Coronary artery (tissue), 2 donors: ENCODE data around the gene ANKS1B.

Source experiments
- DNase-seq: peaks from one replicate; pipeline ENCODE4 v3.0.0-alpha.2; 2017; ENCODE audit warnings: low spot score
- H3K27ac ChIP-seq, 2 donors: fragments of 200-600 bp; sonication (generic); one replicate each; pipeline ENCODE4 v1.5.1; 2016 to 2019
- H3K4me3 ChIP-seq: fragments of 200-600 bp; sonication (generic); 2 replicates; pipeline ENCODE4 v1.5.1; 2016; ENCODE audit warnings: mild to moderate bottlenecking, moderate library complexity
- CTCF ChIP-seq: fragments of 200-600 bp; sonication (generic); IDR thresholded peaks from one replicate; pipeline ENCODE4 v1.5.1; 2019; ENCODE audit warnings: antibody characterized with exemption

The ANKS1B gene

GRCh38 chr12:99444859-99445316 lies 539.8 kb downstream of the ANKS1B start:
- Histone ChIP-seq H3K27ac (no peak overlapping the region), H3K4me3 (no peak overlapping the region)
- DNase-seq = no peak
- TF ChIP-seq CTCF = no peak

GRCh38 chr12:99442758-99443157 lies 542.0 kb downstream of the ANKS1B start:
- H3K4me3 ChIP-seq = no peak overlapping the region
- DNase-seq = no peak
- H3K27ac ChIP-seq = no peak overlapping the region
- TF ChIP-seq CTCF = no peak

GRCh38 chr12:99439399-99439798 lies 545.3 kb downstream of the ANKS1B start:
- H3K4me3 ChIP-seq = no peak overlapping the region
- no peak for TF ChIP-seq CTCF

GRCh38 chr12:99436584-99436983 lies 548.2 kb downstream of the ANKS1B start:
- no peak for DNase-seq
- no peak overlapping the region for H3K4me3 ChIP-seq
- no peak for TF ChIP-seq CTCF
- no peak overlapping the region for H3K27ac ChIP-seq

More at GRCh38 chr12:99439399-99439798, 545.3 kb downstream of the ANKS1B start:
- DNase-seq = no peak
- no peak overlapping the region for H3K27ac ChIP-seq

- TF ChIP-seq CTCF = no peak
- no peak for DNase-seq
- no peak overlapping the region for H3K4me3 ChIP-seq
- no peak overlapping the region for H3K27ac ChIP-seq
Observed at GRCh38 chr12:99435095-99435791, 549.5 kb downstream of the ANKS1B start.

GRCh38 chr12:99433155-99433554 lies 551.6 kb downstream of the ANKS1B start:
- H3K27ac ChIP-seq = no peak overlapping the region
- H3K4me3 ChIP-seq = no peak overlapping the region
- no peak for DNase-seq
- no peak for TF ChIP-seq CTCF

- no peak for TF ChIP-seq CTCF
- H3K27ac ChIP-seq = no peak overlapping the region
- H3K4me3 ChIP-seq = no peak overlapping the region
- DNase-seq = no peak
Observed at GRCh38 chr12:99431203-99431602, 553.5 kb downstream of the ANKS1B start.
